Measurements from ENCODE around the gene RO60.
"Not testable (repeated sequence)": the region's sequence is repeated elsewhere in the genome, so short reads cannot be mapped to it uniquely, and the experiment has no call there.

Gene RO60

DNA sequence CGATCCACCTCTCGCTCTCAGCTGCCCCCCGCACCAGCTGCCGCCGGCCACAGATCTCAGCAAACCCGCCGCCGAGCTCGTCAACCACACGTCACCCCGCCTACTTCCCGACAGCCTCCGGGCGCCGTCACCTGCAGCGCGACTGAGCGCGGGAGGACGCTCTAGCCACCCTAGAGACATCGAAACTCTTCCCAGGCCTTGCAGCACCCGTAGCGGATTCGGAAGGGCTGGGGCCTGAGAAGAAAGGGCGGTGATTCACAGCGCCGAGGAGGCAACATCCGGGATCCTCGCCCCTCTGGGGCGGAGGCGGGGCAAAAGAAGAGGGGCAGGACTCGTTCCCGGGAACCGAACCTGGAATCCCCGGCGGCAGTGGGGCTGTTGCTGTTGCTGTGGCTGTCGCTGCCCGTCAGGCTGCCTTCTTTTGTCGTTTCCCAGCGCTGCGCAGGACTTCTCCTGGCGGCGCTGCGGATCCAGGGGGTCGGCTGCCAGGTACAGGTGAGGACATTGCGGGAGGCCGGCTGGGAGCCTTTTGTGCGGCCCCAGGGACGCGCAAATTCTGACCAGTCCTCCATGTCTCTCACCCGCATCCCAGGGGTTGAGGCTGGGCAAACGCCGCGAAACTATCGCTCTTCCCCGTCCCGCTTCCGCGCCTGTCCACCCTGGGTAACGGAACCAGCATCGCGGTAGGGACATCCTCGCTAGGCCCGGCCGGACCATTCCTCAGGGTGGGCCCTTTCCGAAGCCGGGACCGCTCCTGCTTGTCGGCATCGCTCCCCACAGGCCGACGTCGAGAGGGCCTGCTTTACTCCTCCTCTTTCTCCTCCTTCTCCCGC lies at the start of gene RO60, which contains the start of gene UCHL5:
Gene RO60 (plus strand): TSS at position 331 of the 833 bp plus-strand sequence. CDS start 9,443 bp downstream, outside the sequence.
Gene UCHL5 (minus strand): TSS at position 79 of the 833 bp plus-strand sequence. CDS start 100 bp downstream, outside the sequence.
- DNase-seq: peak; percentile 66 to 98 (median 95)

DNA sequence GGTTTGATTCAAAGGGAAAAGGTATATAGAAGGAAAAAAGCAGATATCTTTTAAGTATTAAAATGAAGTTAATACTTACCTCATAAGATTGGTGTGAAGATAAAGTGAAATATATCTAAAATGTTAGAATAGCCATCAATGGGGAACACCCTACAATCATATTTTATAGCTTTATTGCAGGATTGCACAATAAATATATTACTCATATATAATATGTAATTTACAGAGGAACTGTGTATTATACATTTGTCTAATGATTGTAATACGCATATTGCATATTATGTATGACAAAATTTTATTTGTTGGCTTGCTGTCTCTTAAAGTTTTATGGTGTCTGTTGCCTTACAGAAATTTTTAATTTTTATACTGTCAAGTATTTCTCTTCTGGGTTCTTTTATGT lies 48.0 kb upstream of the RO60 start:
- DNase-seq: no peak

DNA sequence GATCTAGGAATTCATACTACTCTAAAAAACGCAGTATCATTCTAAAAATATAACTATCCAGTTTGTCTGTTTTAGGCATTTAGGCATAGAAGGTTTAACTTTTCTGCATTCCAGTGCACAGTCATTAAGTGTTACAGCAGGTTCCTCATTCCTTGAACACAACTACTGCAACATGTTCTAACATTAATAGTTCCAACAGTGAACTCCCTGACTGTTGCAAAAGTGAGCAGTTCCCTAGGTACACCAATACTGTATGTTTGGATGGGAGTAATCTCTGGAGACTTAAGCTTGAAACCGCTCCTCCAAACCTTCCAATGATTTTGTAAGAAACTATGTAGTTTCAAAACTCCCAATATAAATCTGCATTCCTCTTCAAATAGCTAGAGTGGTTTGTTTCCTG lies 46.4 kb upstream of the RO60 start:
- no peak for DNase-seq

DNA sequence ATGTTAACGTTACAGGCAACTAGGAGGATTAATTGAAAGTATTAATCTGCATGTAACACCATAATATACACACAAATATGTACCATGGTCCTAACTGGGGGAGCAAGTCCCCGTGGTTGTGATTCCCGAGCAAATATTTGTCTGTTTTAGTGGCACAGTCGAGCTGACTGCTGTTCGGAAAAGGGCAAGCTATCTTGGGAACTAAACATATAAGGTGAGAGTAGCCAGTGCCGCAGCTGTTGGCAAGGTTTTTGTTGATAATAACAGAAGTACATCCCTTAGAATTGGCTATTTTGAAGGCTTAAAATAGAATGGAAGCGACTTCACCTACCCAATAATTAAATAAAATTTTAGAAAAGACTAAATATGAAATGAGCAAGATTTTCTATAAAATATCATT lies 45.7 kb upstream of the RO60 start:
- no peak for DNase-seq

- DNase-seq: no peak
Observed at GRCh38 chr1:193014400-193014799, 45.0 kb upstream of the RO60 start.

DNA sequence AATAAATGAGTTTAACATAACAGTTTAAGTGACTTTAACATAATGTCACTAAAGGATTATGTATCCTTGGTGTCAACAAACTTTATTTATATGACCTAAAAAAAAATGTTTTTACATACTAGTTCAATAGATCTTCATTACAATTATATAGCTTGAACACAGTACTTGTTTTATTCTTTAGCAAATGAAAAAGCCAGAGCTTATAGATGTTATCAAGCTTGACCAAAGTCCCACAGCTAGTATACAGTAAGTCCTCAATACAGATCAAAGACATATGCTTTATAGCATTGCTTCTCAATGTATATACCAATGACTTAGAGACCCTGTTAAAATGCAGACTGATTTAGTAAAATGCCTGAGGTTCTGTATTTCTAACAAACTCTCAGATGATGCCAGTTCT lies 42.6 kb upstream of the RO60 start:
- DNase-seq: no peak

DNA sequence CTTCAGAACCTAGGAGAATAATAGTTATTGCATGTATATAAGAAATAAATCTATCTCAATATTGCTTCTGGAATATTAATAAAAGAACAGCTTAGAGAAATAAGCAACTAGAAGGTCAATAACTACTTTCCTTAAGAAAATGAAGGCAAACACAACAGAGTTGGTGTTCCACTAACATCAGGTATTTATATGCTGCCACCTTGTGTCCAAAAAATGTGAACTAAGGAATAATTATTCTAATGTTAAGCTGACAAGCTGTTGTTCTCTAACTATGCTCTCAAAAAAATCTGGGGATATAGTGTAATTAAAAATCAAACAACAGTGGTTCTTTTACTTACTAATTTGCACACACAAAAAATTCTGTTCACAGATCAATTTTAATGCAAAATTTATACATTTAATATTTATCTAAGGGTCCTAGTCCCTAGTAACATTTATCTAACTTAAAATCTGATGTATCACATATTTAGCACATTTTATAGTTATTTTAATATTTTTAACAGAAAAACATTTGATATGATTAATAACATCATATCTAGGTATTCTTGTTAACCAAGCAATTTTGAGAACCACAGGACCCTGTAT lies 39.9 kb upstream of the RO60 start:
- peak in 1 of 56 donors; percentile 3 for DNase-seq

- DNase-seq: no peak
Observed at GRCh38 chr1:193025218-193025617, 34.2 kb upstream of the RO60 start.

- no peak for DNase-seq
Observed at GRCh38 chr1:193030280-193030679, 29.1 kb upstream of the RO60 start.

DNA sequence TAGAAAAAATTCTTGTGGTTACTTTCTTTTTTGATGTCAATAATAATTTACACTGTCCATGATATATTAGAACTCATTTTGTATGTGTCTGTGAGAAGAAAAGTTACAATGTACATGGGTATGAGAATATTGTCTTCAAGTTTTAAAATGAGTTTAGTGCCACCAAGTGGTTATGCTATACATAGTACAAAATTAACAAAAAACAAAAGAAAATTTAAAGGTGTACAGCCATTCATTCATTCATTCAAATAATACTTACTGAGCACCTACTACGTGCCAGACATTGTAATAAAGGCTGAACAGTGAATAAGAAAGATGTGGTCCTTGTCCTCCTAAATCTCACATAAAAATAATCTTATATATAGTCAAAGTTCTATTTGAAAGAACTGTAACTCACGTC lies 28.0 kb upstream of the RO60 start:
- DNase-seq: no peak

DNA sequence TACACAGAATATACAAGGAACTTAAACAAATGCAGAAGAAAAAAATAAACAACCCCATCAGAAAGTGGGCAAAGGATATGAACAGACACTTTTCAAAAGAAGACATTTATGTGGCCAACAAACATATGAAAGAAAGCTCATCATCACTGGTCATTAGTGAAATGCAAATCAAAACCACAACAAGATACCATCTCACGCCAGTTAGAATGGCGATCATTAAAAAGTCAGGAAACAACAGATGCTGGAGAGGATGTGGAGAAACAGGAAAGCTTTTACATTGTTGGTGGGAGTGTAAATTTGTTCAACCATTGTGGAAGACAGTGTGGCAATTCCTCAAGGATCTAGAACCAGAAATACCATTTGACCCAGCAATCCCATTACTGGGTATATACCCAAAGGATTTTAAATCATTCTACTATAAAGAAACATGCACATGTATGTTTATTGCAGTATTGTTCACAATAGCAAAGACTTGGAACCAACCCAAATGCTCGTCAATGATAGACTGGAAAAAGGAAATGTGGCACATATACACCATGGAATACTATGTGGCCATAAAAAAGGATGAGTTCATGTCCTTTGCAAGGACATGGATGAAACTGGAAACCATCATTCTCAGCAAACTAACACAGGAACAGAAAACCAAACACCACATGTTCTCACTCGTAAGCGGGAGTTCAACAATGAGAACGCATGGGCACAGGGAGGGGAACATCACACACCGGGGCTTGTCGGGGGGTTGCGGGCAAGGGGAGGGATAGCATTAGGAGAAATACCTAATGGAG lies 26.6 kb upstream of the RO60 start:
- not testable (repeated sequence) for DNase-seq

DNA sequence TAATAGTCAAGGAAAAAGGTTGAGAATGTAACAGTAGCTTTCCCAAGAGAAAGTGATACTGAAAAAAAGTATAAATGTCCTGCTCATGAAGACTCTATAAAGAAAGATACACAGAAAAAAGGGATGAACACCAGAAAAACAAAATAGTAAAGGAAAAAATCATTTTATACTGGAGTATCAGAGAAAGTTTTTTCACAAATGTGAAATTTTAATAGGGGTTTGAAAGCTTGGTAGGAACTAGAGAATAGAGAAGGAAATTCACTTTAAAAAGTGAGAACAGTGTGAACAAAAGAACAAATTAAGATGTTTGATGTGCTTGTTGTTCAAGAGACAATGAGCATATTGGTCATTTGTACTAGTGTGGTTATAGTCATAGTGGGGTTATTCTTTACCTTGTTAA lies 25.8 kb upstream of the RO60 start:
- DNase-seq: no peak

- no peak for DNase-seq
Observed at GRCh38 chr1:193036337-193037047, 22.9 kb upstream of the RO60 start.

DNA sequence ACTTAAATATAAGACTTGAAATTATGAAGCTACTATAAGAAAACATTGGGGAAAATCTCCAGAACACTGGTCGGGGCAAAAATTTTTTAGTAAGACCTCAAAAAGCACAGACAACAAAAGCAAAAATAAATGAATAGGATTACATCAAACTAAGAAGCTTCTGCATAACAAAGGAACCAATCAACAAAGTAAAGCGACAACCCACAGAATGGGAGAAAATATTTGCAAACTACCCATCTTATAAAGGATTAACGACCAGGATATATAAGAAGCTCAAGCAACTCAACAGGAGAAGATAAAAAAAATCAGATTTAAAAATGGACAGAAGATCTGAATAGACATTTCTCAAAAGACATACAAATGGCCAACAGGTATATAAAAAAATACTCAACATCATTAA lies 19.4 kb upstream of the RO60 start:
- no peak for DNase-seq

GRCh38 chr1:193042766-193043691 lies 16.4 kb upstream of the RO60 start:
- DNase-seq: no peak

- not testable (repeated sequence) for DNase-seq
Observed at GRCh38 chr1:193048913-193049312, 10.5 kb upstream of the RO60 start.

GRCh38 chr1:193054169-193054675 lies 5.2 kb upstream of the RO60 start:
- DNase-seq: no peak

GRCh38 chr1:193058529-193059281 lies 707 bp upstream of the RO60 start:
- peak in 15 of 56 donors; percentile 5 to 55 (median 30) for DNase-seq

DNA sequence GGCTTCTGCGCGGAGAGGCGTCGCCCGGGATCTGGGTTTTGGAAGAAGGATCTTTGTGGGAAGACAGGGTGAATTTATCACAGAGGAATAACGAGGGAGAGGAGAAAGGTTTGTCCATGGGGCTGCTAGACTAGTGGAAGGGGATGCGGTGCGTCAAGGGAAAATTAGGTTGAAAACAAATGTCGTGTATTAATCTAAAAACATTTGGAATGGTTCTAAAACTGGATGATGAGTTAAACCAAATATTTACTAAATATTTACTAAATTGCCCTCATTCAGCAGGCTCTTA lies 647 bp downstream of the RO60 start:
- DNase-seq: no peak

All from amygdala (tissue), 56 donors.